ENCODE data around the gene PRKG2. TPM values are rescaled to one million over a fixed set of nuclear protein-coding genes. Genes with fewer than 3 reads are reported as not detected.

Gene PRKG2
- total and polyA plus RNA-seq, 4 donors, result 0.03 to 0.14 (median 0.08) TPM; not detected in 1

DNA sequence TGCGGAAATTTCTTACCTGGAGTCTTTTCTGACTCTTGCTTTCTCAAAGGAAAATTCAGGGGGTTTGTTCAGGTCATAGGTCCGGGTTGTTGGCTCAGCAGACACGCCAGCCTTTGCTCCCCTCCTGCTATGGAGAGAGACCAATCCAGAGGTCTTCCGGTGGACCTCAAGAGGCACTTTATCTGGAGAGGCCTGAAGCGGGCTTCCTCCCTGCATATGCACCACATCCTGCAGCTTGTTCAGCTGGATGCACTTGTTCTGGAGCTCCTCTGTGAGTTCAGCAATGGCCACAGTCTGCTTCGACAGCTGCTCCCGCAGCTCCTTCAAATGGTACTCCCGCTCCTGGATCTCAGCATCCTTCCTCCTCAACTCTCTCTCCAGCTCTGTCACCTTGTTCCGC is 10.5 kb downstream of the PRKG2 start:
- Histone ChIP-seq H3K4me3 (ENCODE audit: low read depth in 1 of 3, low read length in 3 of 3) (no peak overlapping the region), H3K9me3 (ENCODE audit: control insufficient read depth in 4 of 4, low read length in 3 of 4) (no peaks in the 10 kb centered on the region), H3K27ac (ENCODE audit: low read depth in 1 of 2, low read length in 2 of 2) (no peak overlapping the region), H3K4me1 (ENCODE audit: control insufficient read depth in 4 of 4, insufficient read depth in 4 of 4, low read length in 3 of 4) (no peaks in the 10 kb centered on the region), H3K27me3 (ENCODE audit: control insufficient read depth in 4 of 4, insufficient read depth in 4 of 4, low read length in 3 of 4) (no peaks in the 10 kb centered on the region), H3K36me3 (ENCODE audit: control insufficient read depth in 4 of 4, insufficient read depth in 3 of 4, low read depth in 1 of 4, low read length in 3 of 4) (no peaks in the 10 kb centered on the region), H3K9ac (ENCODE audit: low read depth in 1 of 2, low read length in 2 of 2) (no peak overlapping the region)
- no peak for DNase-seq (ENCODE audit: low spot score)
- no peak for TF ChIP-seq GABPA (IDR thresholded peaks at IDR 0.05 in 1 of 2, conservative IDR thresholded peaks at IDR 0.05 in 1 of 2)
- no peak for TF ChIP-seq TAF1 (conservative IDR thresholded peaks at IDR 0.05)
- no peak for TF ChIP-seq REST (IDR thresholded peaks at IDR 0.05)
- TF ChIP-seq HNF4A (conservative IDR thresholded peaks at IDR 0.05), result no peak
- no peak for TF ChIP-seq RXRA (IDR thresholded peaks at IDR 0.05)
- TF ChIP-seq, protein P1, sequence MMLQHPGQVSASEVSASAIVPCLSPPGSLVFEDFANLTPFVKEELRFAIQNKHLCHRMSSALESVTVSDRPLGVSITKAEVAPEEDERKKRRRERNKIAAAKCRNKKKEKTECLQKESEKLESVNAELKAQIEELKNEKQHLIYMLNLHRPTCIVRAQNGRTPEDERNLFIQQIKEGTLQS (IDR thresholded peaks at IDR 0.05), result no peak
- TF ChIP-seq MAX (IDR thresholded peaks at IDR 0.05), result no peak
- TF ChIP-seq FOXA1 (IDR thresholded peaks at IDR 0.05), result no peak
- no peak for TF ChIP-seq NR2F2 (IDR thresholded peaks at IDR 0.05)
- no peak for TF ChIP-seq EGR1 (IDR thresholded peaks at IDR 0.05; ENCODE audit: low read depth in 2 of 2)
- TF ChIP-seq RAD21 (IDR thresholded peaks at IDR 0.05), result no peak
- TF ChIP-seq HNF4G (IDR thresholded peaks at IDR 0.05), result no peak
- TF ChIP-seq, protein P2, sequence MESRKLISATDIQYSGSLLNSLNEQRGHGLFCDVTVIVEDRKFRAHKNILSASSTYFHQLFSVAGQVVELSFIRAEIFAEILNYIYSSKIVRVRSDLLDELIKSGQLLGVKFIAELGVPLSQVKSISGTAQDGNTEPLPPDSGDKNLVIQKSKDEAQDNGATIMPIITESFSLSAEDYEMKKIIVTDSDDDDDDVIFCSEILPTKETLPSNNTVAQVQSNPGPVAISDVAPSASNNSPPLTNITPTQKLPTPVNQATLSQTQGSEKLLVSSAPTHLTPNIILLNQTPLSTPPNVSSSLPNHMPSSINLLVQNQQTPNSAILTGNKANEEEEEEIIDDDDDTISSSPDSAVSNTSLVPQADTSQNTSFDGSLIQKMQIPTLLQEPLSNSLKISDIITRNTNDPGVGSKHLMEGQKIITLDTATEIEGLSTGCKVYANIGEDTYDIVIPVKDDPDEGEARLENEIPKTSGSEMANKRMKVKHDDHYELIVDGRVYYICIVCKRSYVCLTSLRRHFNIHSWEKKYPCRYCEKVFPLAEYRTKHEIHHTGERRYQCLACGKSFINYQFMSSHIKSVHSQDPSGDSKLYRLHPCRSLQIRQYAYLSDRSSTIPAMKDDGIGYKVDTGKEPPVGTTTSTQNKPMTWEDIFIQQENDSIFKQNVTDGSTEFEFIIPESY (IDR thresholded peaks at IDR 0.05), result no peak
- TF ChIP-seq SP1 (IDR thresholded peaks at IDR 0.05), result no peak
- TF ChIP-seq FOXA2 (IDR thresholded peaks at IDR 0.05), result no peak
- TF ChIP-seq CTCF (IDR thresholded peaks at IDR 0.05; ENCODE audit: low read depth, low read length, missing input control), result no peak
- WGBS, result 72% methylated on average over 9 of the region's 9 CpGs

GRCh38 chr4:81199831-81200230 is 15.2 kb downstream of the PRKG2 start:
- TF ChIP-seq REST (IDR thresholded peaks at IDR 0.05) (no peak), HNF4A (conservative IDR thresholded peaks at IDR 0.05) (no peak), MAX (IDR thresholded peaks at IDR 0.05) (no peak), FOXA1 (IDR thresholded peaks at IDR 0.05) (no peak), EGR1 (IDR thresholded peaks at IDR 0.05; ENCODE audit: low read depth in 2 of 2) (no peak), RXRA (IDR thresholded peaks at IDR 0.05) (no peak), NR2F2 (IDR thresholded peaks at IDR 0.05) (no peak), CTCF (IDR thresholded peaks at IDR 0.05; ENCODE audit: low read depth, low read length, missing input control) (no peak), JUND (IDR thresholded peaks at IDR 0.05) (no peak), SP1 (IDR thresholded peaks at IDR 0.05) (no peak), HNF4G (IDR thresholded peaks at IDR 0.05) (no peak)
- TF ChIP-seq, protein P1 (IDR thresholded peaks at IDR 0.05), result no peak
- no peak overlapping the region for H3K27ac ChIP-seq (ENCODE audit: low read depth in 1 of 2, low read length in 2 of 2)
- H3K36me3 ChIP-seq (ENCODE audit: control insufficient read depth in 4 of 4, insufficient read depth in 3 of 4, low read depth in 1 of 4, low read length in 3 of 4), result no peaks in the 10 kb centered on the region
- no peaks in the 10 kb centered on the region for H3K27me3 ChIP-seq (ENCODE audit: control insufficient read depth in 4 of 4, insufficient read depth in 4 of 4, low read length in 3 of 4)
- DNase-seq (ENCODE audit: low spot score), result no peak
- H3K9ac ChIP-seq (ENCODE audit: low read depth in 1 of 2, low read length in 2 of 2), result no peak overlapping the region
- no peaks in the 10 kb centered on the region for H3K4me1 ChIP-seq (ENCODE audit: control insufficient read depth in 4 of 4, insufficient read depth in 4 of 4, low read length in 3 of 4)
- no peaks in the 10 kb centered on the region for H3K9me3 ChIP-seq (ENCODE audit: control insufficient read depth in 4 of 4, low read length in 3 of 4)
- H3K4me3 ChIP-seq (ENCODE audit: low read depth in 1 of 3, low read length in 3 of 3), result no peak overlapping the region
